Neural cell (in vitro differentiated cells): ENCODE results near the gene MCM7. TPM values are rescaled to one million over a fixed set of nuclear protein-coding genes. Genes with fewer than 3 reads are reported as not detected.

Experiments used
- H2AFZ ChIP-seq: fragments of 200-600, 300-800 bp; sonication (generic), shearing (Covaris generic); 2 replicates; pipeline ENCODE4 v1.6.0; 2014; ENCODE audit warnings: low read depth, mild to moderate bottlenecking, antibody characterized with exemption, low read length, moderate library complexity
- H3F3A ChIP-seq: fragments of 200-600 bp; shearing (Covaris generic); 2 replicates; pipeline ENCODE4 v1.6.1; 2016; ENCODE audit warnings: mild to moderate bottlenecking, moderate library complexity, mixed read lengths, antibody characterized with exemption, low read length; ENCODE audit not compliant: insufficient read depth, poor library complexity, severe bottlenecking
- H3K27ac ChIP-seq: fragments of 200-600, 300-800 bp; sonication (generic), shearing (Covaris generic); 2 replicates; pipeline ENCODE4 v1.5.1; 2014; ENCODE audit warnings: mild to moderate bottlenecking, low read length, moderate library complexity
- H3K27me3 ChIP-seq: fragments of 300-800, 200-600 bp; sonication (generic), shearing (Covaris generic); 2 replicates; pipeline ENCODE4 v1.6.0; 2014; ENCODE audit warnings: mild to moderate bottlenecking, low read depth, low read length, moderate library complexity; ENCODE audit not compliant: insufficient read depth
- H3K36me3 ChIP-seq: fragments of 300-800, 200-600 bp; sonication (generic), shearing (Covaris generic); 2 replicates; pipeline ENCODE4 v1.5.1; 2014; ENCODE audit warnings: mild to moderate bottlenecking, antibody characterized with exemption, low read length, moderate library complexity; ENCODE audit not compliant: insufficient read depth
- H3K4me2 ChIP-seq: fragments of 300-800, 200-600 bp; sonication (generic), shearing (Covaris generic); 2 replicates; pipeline ENCODE4 v1.6.0; 2014; ENCODE audit warnings: mild to moderate bottlenecking, low read length
- H3K4me3 ChIP-seq: fragments of 300-800, 200-600 bp; sonication (generic), shearing (Covaris generic); 2 replicates; pipeline ENCODE4 v1.5.1; 2014; ENCODE audit warnings: mild to moderate bottlenecking, low read length, moderate library complexity
- H3K79me2 ChIP-seq: fragments of 200-600 bp; shearing (Covaris generic); replicated peaks from 2 replicates; pipeline ENCODE4 v1.6.0; 2014; ENCODE audit warnings: mild to moderate bottlenecking, low read length, moderate library complexity; ENCODE audit not compliant: insufficient read depth
- H3K9ac ChIP-seq: fragments of 300-800, 200-600 bp; sonication (generic), shearing (Covaris generic); 2 replicates; pipeline ENCODE4 v1.6.1; 2016; ENCODE audit warnings: mild to moderate bottlenecking, low read length, mixed read lengths
- H3K9me2 ChIP-seq: fragments of 200-600 bp; shearing (Covaris generic); 2 replicates; pipeline ENCODE4 v1.6.1; 2016; ENCODE audit warnings: mild to moderate bottlenecking, low read length, mixed read lengths; ENCODE audit not compliant: insufficient read depth
- H3K9me3 ChIP-seq: fragments of 200-600, 300-800 bp; sonication (generic), shearing (Covaris generic); 2 replicates; pipeline ENCODE4 v1.6.1; 2016; ENCODE audit warnings: mild to moderate bottlenecking, mixed run types, low read length, moderate library complexity, mixed read lengths
- H4K20me1 ChIP-seq: fragments of 200-600 bp; shearing (Covaris generic); 2 replicates; pipeline ENCODE4 v1.6.1; 2016; ENCODE audit warnings: mild to moderate bottlenecking, mixed run types; ENCODE audit not compliant: insufficient read depth
- EP300 ChIP-seq: fragments of 450-650 bp; conservative IDR thresholded peaks from 2 replicates; pipeline ENCODE4 v1.6.1; 2014; ENCODE audit warnings: antibody characterized with exemption, mild to moderate bottlenecking, moderate library complexity; ENCODE audit not compliant: poor library complexity, severe bottlenecking
- EZH2 ChIP-seq: fragments of 200-600, 300-800 bp; shearing (Covaris generic), sonication (generic); IDR thresholded peaks from 2 replicates; pipeline ENCODE4 v1.6.1; 2014; ENCODE audit warnings: antibody characterized with exemption, low read length, borderline replicate concordance, mild to moderate bottlenecking; ENCODE audit not compliant: insufficient read depth, poor library complexity, severe bottlenecking
- MXI1 ChIP-seq: fragments of 450-650 bp; conservative IDR thresholded peaks from 2 replicates; pipeline ENCODE4 v1.6.1; 2014; ENCODE audit warnings: antibody characterized with exemption, mild to moderate bottlenecking; ENCODE audit not compliant: poor library complexity, severe bottlenecking
- POLR2AphosphoS5 ChIP-seq: IDR thresholded peaks from 2 replicates; pipeline ENCODE4 v1.6.1; 2012
- RAD21 ChIP-seq: fragments of 450-650 bp; conservative IDR thresholded peaks from 2 replicates; pipeline ENCODE4 v1.6.1; 2014; ENCODE audit warnings: antibody characterized with exemption, mild to moderate bottlenecking, moderate library complexity
- SMC3 ChIP-seq: fragments of 450-650 bp; conservative IDR thresholded peaks from 2 replicates; pipeline ENCODE4 v1.6.1; 2014; ENCODE audit warnings: antibody characterized with exemption, mild to moderate bottlenecking, moderate library complexity; ENCODE audit not compliant: poor library complexity
- TAF1 ChIP-seq: IDR thresholded peaks from 2 replicates; pipeline ENCODE4 v1.6.1; 2012; ENCODE audit warnings: low read depth
- polyA plus RNA-seq: library from polyadenylated mRNA; depleted of rRNA; stranded (reverse); fragments of >200 nt; gene quantifications from 2 replicates; pipeline ENCODE4 v1.2.3, GENCODE V29; 2014
- TF ChIP-seq, protein P1 (sequence below): fragments of 450-650 bp; IDR thresholded peaks from 2 replicates; pipeline ENCODE4 v1.5.1; 2014; ENCODE audit warnings: antibody characterized with exemption, mild to moderate bottlenecking, moderate library complexity; ENCODE audit not compliant: poor library complexity, severe bottlenecking
- TF ChIP-seq, protein P2 (sequence below): IDR thresholded peaks from 2 replicates; pipeline ENCODE4 v1.6.1; 2012; ENCODE audit warnings: borderline replicate concordance

MCM7 gene
- polyA plus RNA-seq, 1 donor from 2014 or later, result 146 TPM

DNA sequence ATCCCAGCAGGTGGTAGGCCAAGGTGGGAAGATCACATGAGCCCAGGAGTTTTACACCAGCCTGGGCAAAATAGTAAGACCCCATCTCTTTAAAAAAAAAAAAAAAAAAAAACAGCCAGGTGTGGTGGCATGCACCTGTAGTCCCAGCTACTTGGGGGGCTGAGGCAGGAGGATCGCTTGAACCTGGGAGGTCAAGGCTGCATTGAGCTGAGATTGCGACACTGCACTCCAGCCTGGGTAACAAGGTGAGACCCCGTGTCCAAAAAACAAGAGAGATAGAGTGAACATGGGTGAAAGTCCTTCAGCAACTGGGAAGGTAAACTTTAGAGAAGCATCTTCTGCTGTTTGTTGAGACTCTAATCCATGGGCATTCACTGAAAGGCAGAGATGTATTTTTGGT lies 41.3 kb upstream of the MCM7 start:
- Histone ChIP-seq H3K9ac (no peak overlapping the region), H3F3A (no peaks in the 10 kb centered on the region), H3K27me3 (no peaks in the 10 kb centered on the region), H3K36me3 (no peaks in the 10 kb centered on the region), H3K27ac (no peak overlapping the region), H3K9me3 (no peaks in the 10 kb centered on the region), H3K79me2 (no peaks in the 10 kb centered on the region), H3K4me2 (no peak overlapping the region), H4K20me1 (no peaks in the 10 kb centered on the region), H2AFZ (no peak overlapping the region), H3K9me2 (no peaks in the 10 kb centered on the region), H3K4me3 (no peak overlapping the region)
- TF ChIP-seq, protein P1, sequence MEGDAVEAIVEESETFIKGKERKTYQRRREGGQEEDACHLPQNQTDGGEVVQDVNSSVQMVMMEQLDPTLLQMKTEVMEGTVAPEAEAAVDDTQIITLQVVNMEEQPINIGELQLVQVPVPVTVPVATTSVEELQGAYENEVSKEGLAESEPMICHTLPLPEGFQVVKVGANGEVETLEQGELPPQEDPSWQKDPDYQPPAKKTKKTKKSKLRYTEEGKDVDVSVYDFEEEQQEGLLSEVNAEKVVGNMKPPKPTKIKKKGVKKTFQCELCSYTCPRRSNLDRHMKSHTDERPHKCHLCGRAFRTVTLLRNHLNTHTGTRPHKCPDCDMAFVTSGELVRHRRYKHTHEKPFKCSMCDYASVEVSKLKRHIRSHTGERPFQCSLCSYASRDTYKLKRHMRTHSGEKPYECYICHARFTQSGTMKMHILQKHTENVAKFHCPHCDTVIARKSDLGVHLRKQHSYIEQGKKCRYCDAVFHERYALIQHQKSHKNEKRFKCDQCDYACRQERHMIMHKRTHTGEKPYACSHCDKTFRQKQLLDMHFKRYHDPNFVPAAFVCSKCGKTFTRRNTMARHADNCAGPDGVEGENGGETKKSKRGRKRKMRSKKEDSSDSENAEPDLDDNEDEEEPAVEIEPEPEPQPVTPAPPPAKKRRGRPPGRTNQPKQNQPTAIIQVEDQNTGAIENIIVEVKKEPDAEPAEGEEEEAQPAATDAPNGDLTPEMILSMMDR, result no peak
- no peak for TF ChIP-seq EP300
- no peak for TF ChIP-seq SMC3
- no peak for TF ChIP-seq RAD21
- TF ChIP-seq TAF1, result no peak
- TF ChIP-seq, protein P2, sequence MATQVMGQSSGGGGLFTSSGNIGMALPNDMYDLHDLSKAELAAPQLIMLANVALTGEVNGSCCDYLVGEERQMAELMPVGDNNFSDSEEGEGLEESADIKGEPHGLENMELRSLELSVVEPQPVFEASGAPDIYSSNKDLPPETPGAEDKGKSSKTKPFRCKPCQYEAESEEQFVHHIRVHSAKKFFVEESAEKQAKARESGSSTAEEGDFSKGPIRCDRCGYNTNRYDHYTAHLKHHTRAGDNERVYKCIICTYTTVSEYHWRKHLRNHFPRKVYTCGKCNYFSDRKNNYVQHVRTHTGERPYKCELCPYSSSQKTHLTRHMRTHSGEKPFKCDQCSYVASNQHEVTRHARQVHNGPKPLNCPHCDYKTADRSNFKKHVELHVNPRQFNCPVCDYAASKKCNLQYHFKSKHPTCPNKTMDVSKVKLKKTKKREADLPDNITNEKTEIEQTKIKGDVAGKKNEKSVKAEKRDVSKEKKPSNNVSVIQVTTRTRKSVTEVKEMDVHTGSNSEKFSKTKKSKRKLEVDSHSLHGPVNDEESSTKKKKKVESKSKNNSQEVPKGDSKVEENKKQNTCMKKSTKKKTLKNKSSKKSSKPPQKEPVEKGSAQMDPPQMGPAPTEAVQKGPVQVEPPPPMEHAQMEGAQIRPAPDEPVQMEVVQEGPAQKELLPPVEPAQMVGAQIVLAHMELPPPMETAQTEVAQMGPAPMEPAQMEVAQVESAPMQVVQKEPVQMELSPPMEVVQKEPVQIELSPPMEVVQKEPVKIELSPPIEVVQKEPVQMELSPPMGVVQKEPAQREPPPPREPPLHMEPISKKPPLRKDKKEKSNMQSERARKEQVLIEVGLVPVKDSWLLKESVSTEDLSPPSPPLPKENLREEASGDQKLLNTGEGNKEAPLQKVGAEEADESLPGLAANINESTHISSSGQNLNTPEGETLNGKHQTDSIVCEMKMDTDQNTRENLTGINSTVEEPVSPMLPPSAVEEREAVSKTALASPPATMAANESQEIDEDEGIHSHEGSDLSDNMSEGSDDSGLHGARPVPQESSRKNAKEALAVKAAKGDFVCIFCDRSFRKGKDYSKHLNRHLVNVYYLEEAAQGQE, result no peak

DNA sequence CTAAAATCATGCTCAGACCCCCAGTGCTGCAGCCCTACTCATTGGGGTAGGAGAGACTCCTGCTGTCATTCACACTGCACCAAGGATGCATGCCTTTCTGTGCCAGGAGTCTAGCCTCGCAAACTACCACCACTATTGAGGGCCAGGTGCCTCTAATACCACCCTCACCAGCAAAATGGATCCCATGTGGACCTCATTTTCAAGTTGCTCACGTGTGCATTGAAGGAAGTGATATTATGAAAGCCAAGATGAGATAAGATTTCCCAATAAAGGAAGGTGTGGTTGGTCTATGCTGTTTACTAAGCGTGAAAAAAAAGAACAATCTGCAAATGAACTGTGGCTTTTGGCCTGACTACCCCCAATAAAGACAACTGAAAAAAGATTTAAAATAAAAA lies 40.4 kb upstream of the MCM7 start:
- no peak overlapping the region for H2AFZ ChIP-seq
- TF ChIP-seq, protein P1, result no peak
- no peak for TF ChIP-seq EZH2
- no peak for TF ChIP-seq MXI1
- no peak for TF ChIP-seq POLR2AphosphoS5
- TF ChIP-seq, protein P2, result no peak
- no peak for TF ChIP-seq EP300
- TF ChIP-seq SMC3, result no peak

More for the DNA sequence above, 40.4 kb upstream of the MCM7 start:
- Histone ChIP-seq H3K9me3 (no peaks in the 10 kb centered on the region), H3K79me2 (no peaks in the 10 kb centered on the region), H4K20me1 (no peaks in the 10 kb centered on the region), H3K9ac (no peak overlapping the region), H3K4me3 (no peak overlapping the region), H3K27ac (no peak overlapping the region), H3K36me3 (no peaks in the 10 kb centered on the region), H3K9me2 (no peaks in the 10 kb centered on the region), H3K27me3 (no peaks in the 10 kb centered on the region), H3K4me2 (no peak overlapping the region), H3F3A (no peaks in the 10 kb centered on the region)
